NCI-H1105 (cell line): ENCODE results near the gene ATP1B3.
"Not testable (repeated sequence)": the region's sequence is repeated elsewhere in the genome, so short reads cannot be mapped to it uniquely, and the experiment has no call there.

Experiments used
- DNase-seq: peaks from one replicate; lab custom pipeline; 2025; lab: John Stamatoyannopoulos, UW

The ATP1B3 gene

DNA sequence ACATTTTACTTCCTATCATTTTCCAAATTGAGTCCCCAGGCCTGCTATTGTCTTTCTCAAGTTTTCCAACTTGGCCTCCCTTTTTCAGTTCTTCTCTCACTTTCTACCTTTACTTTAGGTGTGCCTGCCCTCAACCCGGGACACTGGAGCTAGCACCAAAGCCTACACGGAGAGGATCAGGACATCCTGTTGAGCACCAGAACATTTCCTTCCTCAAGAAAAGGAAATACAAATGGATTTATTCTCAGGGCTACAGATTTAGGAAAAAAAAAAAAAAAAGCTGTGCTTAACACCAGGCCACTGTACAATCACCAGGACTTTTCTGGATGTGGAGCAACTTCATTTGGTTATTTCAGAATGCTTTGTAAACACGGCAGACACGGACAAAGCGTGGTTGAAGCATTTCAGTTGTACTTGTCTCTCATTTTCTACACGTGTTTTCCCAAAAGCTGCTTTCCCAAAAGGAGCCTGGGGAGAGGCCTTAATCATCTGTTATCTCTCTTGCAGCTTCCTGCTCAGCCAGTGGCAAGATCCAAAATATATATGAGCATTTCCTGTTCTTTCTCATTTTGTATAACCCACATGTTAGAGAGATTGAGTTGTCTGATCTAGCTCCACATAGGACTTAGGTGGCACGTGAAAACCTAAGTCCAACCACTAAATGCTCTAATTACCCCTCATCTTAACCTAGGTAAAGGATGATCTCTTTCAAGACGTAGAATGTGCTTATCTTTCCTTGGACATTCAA is 15.5 kb upstream of the ATP1B3 start:
- no peak for DNase-seq

DNA sequence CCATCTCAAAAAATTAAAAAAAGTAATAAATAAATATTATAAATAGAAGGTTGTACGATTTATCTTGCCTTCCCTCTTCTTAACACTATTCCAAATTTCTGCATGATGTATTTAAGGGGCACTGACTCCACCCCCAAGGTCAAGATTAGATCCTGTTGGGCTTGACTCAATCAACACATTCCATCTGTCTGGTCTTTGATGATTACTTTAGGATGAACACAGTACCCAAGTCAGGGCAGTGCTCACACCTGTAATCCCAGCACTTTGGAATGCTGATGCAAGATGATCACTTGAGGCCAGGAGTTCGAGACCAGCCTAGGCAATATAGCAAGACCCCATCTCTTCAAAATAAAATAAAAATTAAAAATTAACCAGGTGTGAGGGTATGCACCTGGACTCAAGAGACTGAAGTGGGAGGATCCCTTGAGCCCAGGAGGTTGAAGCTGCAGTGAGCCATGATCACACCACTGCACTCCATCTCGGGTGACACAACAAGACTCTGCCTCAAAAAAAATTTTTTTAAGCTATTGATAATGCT is 14.1 kb upstream of the ATP1B3 start:
- DNase-seq, result no peak

DNA sequence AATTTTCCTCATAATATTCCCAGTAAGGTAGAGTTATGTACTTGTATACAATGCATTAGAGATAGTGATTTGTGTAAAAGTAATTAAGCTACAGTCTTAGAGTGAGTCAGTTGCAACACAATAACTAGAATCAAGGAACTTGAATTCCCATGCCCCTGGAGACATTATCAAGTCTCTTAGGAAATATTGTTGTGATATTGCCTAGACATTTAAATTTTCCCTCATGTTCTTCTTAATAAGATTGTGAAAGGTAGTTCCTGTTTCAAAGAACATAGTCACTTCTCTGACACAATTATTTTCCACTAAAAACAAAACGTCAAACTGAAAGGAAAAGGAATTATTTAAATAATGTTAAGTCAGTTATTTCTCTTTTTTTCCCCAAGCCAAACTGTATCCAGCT is 13.0 kb upstream of the ATP1B3 start:
- DNase-seq, result no peak

DNA sequence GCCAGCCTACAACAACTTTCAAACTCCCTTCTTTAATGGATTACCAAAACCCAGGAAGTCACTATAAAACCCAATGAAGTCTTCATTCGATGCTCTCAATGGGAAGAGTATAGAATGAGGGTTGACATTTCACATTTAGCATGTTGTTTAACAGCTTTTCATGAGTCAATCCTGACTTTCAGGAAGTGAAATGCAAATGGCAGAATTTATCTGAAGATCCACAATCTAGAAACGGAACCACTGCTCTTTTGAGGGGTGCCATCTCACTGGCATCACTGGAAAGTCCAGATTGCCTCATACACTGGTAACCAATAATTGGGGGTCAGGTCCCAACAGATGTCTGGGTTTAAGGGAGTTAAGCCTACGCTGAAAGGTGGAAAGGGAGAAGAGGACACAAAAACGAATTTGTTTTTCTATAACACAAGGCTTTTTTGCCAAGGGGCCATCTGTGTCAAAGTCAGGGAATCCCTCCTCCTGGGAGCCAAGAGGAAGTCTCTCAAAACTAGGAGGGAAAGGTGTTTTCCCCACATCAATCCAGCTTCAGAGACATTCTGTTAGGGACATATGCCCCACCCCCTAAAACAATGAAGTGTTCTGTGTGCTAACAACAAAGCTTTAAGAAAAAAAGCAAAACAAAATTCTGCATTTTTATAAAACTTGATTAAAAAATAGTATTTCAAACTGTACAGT is 12.0 kb upstream of the ATP1B3 start:
- no peak for DNase-seq

DNA sequence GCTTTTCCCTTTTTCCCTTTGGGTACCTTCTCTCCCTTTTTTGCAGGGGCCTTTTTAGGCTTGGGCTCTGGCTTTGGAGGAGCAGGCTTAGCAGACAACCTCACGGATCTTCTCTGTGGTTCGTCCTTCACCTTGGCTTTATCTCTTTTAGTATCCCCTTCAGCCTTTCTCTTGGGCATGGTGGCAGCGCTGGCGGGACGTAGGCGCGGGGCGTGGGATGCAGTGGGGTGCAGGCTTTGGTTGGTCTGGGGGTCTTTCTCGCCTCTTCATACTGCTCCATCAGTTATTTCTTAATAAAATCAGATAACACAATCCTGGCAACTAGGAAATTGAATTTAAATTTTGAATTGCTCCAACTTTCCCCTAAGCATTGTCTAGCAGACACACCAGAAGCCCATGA is 11.3 kb upstream of the ATP1B3 start:
- no peak for DNase-seq

DNA sequence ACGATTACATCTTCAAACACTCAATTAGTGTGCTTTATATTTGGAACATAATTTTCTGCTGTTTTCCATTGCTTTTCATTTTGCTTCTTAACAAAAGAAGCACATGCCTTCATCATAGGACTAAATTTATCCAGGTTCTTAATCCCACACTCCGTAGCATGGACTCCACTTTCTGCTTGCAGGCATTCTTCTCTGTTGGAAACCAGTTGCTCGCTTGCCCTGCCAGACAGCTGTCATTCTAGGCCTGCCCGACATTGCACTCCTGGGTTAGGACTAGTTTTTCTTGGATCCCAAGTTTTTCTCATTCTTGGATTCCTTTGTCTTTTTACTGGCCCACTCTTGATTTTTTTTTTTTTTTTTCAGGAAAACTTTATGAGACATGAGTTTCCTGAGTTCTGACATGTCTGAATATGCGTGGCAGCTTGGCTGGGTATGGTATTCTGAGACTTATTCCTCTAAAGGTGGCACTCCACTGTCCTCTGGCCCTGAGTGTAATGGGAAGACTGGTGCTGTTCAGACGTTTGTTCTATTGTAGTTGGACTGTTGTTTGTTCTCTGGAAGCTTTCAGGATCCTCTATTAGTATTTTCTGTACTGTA is 6.3 kb upstream of the ATP1B3 start:
- DNase-seq, result no peak

DNA sequence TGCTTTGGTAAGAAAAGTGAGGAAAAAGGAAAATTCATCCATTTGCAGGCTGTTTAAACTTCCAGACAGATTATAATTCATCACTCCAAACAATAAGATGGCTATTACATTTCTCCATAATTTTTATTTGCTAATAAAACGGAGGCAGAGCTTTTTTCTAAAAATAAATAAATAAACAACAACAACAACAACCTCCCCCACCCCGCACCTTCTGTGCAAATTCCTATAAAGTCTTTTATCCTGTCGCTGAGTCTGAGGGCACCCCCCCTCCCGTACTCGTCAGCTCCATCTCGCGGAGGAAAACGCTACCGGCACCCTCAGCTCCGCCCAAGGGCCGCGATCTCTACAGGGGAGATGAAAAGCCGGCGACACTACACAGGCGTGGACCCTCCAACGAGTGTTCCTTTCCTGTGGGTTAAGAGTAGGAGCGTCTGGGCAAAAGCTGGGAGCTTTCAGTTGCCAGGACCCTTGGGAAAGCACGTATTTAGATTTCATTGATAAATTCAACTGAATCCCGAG is 1.0 kb upstream of the ATP1B3 start:
- DNase-seq, result peak; percentile 94

DNA sequence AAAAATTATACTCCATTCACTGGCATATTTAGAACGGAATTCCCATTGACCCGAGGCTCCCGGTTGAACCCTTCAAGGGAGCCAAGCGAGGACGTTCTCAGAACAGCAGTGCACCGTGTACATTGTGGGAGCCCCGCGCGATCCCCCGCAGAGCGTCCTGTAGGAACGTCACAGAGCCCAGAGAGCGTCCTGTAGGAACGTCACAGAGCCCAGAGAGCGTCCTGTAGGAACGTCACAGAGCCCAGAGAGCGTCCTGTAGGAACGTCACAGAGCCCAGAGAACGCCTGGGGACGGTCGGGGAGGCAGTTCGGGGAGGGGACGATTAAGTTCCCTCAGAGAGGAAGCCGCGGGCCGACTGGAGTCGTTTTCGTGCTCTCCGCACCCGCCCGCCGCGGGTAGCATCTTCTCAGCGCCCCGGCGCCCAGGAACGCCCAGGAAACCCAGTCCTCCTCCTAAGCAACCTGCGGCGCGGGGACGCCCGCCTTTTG is 506 bp upstream of the ATP1B3 start:
- peak; percentile 75 for DNase-seq

DNA sequence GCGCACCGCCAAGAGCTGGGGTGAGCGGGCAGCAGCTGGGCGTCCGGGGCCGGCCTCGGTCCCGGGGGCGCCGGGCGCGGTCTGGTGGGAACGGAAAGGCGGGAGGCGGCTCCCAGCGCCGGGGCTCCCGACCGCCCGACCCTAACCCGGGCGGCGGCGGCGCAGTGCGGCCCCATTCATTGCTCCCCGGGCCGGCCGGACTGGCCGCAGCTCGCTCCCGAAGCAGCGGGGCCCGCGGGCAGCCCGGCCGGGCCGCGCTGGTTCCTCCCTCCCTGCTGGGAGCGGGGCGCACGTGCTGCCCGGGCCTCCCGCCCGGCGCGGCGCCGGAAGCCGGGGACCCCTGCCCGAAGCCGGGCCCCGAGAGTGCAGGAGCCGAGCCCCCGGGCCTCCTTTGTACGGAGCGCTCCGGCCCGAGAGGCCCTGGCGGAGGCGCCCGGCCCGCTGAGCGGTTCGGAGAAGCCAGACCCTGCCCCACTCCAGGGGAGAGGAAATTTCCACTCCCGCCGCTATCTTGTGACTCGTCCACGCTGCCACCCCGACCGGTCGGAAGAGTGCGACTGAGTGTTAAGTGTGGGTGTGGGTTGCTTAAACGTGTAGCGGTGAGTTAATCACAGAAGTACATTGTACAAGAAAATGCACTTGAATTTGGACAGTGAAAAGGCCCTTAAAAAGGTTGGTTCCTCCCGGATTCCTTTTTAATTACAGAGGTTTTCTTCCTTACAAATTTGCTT is 613 bp downstream of the ATP1B3 start:
- peak; percentile 33 for DNase-seq

DNA sequence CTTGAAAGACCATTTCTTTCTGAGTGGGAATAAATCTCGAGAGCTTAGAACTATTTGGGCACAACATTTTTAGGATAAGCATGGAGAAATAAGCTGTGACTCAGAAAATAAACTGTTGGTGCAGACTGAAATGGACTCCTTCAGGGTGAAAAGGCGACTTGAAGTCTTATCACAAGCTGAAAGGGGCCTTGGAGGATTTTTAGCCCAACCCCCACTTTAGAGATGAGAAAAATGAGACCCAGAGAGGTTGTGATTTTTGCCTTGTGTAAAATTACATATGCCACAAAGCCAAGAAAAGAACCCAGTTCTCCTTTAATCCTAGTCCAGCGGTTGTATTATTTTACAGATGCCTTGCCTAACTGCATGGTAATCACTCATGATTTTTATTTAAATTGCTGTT is 1.5 kb downstream of the ATP1B3 start:
- no peak for DNase-seq

DNA sequence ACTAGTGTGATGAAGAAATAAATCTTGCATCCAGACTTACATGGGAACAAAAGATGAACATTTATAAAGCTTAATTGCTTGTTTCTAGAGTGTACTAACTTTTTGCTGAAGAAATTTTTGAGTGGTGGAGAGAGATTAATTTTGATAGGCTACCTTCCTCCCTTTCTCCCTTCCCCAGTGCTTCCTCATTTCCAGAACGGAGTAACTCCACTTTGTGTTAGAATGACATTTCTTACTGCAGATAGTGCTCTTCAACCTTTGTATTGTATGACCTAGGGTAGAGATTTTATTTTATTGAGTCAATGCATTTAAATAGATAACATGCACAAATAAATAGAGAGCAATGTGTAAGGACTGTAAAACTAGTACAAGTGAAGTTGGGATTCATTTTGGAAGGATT is 1.9 kb downstream of the ATP1B3 start:
- no peak for DNase-seq

DNA sequence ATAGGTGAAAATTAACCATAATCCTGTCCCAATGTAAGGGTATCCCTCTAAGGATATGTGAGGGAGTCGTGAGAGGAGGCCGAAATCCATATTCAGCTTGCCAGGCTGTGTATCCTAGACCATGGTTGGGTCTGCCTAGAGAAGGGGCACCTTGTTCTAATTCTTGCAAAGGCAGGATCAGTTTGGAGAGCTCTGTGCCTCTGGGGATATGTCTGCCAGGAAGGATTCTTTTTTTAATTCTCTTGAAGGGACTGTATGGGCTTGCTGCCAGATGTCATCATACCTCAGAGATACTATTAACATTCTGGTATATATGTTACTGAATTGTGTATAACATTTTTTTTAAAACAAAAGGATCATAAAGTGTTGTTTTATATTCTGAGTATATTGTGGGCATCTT is 2.4 kb downstream of the ATP1B3 start:
- no peak for DNase-seq

DNA sequence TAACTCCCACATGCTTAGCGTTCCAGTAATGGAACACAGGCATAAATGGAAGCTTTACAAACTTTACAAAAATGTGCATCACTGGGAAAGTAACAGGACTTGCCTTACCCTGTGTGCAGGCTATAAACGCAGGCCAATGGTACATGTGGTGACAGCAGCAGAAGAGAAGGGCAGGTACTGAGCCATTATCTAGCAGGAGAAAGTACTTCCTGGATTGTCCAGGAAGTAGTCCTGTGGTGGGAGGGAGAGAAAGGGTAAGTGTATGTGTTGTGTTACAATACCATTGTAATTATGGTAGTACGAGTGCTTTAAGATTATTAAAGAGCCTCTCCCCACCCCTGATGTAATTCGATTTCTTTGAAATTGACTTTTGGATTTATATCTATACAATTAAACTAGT is 5.3 kb downstream of the ATP1B3 start:
- no peak for DNase-seq

DNA sequence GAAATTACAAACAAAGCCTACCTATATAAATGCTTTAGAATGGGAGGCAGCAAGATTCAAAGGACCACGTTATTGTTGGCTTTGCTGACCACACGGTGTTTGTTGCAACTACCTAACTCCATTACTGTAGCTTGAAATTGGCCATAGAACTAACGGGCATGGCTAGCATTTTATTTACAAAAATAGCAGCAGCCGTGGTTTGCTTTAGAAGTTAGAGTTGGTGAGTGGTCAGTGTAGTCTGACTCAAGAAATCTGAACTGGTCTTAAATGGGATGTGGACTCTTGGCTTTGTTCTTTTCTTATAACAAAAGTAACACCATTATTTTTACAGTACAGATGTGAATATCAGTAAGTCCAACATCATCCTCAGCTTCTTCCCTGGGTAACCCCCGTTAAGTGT is 10.6 kb downstream of the ATP1B3 start:
- DNase-seq, result no peak

DNA sequence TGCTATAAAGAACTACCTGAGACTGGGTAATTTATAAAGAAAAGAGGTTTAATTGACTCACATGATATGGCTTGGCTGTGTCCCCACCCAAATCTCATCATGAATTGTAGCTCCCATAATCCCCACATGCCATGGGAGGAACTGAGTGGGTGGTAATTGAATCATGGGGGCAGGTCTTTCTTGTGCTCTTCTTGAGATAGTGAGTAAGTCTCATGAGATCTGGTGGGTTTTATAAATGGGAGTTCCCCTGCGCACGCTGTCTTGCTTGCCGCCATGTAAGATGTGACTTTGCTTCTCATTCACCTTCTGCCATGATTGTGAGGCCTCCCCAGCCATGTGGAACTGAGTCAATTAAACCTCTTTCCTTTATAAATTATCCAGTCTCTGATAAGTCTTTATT is 12.1 kb downstream of the ATP1B3 start:
- not testable (repeated sequence) for DNase-seq

DNA sequence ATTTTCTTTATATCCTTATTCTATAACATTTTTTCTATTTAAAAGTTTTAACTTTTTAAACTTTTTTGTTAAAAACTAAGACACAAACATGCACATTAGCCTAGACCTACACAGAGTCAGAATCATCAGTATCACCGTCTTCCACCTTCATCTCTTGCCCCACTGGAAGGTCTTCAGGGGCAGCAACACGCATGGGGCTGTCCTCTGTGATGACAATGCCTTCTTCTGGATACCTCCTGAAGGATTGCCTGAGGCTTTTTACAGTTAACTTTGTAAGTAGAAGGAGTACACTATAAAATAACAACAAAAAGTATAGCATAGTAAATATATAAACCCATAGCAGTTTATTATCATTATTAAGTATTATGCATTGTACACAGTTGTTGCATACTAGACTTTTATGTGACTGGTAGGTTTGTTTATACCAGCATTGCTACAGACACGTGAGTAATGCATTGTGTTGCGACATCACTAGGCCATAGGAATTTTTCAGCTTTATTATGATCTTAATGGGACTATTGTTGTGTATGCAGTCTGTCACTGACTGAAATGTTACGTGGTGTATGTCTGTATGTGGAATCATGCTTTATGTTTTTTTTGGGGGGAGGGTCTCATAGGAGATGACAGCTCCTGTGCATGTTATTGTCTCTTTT is 18.2 kb downstream of the ATP1B3 start:
- no peak for DNase-seq

DNA sequence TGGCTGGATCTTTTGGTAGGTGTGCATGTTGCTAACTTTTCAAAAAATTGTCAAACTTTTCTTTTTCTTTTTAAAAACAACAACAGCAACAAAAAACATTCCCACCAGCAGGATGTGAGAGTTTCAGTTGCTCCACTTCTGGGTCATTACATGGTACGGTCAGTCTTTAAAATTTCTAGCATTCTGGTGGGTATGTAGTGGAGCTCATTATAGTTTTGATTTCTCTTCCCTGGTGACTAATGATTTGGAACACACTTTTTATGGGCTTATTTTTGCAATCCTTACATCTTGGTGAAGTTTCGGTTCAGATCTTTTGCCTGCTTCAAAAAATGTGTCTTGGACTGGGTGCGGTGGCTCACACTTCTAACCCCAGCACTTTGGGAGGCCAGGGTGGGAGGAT is 19.3 kb downstream of the ATP1B3 start:
- no peak for DNase-seq

DNA sequence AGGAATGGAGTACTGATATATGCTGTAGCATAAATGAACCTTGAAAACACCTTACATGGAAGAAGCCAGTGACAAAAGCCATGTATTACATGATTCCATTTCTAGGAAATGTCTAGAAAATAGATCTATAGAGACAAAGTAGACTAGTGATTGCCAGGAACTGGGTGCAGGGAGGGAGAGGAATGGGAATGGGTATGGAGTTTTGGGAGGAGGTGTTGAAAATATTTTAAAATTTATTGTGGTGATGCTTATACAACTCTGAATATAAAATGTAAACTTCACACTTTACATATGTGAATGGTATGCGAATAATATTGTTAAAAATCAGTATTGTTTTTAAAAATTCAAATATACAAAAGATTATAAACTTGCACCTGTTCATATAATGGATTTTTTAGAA is 22.5 kb downstream of the ATP1B3 start:
- DNase-seq, result no peak

DNA sequence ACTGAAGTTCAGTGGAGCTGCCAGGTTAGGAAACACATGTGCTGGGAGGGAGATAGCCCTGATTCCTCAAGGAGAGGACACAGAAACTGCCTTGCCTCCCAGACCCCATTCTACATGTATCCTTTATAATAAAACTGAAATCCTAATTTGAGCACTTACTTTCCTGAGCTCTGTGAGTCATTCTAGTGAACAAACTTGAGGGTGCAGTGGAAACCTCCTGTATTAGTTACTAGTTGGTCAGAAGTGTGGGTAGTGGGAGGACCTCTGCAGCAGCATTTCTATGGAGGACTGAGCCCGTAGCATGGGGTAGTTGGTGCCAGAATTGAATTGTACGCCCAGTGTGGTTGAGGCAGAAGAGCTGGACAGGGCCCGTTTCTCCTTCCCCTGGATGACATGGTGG is 23.9 kb downstream of the ATP1B3 start:
- DNase-seq, result no peak

DNA sequence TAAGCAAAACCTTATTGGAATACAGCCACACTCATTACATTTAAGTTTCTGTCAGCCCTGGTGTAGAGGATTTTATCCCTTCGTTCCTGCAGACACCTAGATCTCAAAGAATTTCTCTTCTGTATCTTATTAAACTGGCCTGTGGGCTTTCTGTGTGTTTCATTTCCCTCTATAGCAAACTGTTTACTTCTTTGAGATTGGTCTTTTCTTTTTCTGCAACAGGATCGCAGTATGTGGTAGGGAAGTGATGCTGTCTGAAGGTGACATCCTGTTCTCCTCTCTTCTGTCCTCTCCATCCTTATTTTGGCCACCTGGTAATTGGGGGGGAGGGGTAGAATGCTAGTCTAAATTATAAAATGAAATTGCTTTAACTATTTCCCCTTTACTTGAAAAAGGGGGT is 25.5 kb downstream of the ATP1B3 start:
- DNase-seq, result no peak

DNA sequence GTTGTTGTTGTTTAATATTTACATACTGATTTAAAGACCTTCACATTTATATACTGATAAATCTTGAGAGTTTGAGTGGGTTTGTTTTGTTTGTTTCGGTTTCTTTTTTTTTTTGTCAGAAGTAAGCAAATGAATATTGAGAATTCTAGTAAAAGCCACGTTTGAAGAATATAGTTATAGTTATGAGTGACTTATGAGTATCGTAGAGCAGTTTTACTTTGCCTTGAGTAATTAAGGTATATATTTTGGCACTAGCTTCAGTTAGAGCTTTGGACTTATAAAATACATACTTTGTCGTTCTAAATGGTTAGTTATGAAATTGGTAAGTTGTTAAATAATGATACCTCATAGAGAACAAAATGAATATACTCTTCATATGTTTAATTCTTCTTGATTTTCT is 27.8 kb downstream of the ATP1B3 start:
- DNase-seq, result no peak

DNA sequence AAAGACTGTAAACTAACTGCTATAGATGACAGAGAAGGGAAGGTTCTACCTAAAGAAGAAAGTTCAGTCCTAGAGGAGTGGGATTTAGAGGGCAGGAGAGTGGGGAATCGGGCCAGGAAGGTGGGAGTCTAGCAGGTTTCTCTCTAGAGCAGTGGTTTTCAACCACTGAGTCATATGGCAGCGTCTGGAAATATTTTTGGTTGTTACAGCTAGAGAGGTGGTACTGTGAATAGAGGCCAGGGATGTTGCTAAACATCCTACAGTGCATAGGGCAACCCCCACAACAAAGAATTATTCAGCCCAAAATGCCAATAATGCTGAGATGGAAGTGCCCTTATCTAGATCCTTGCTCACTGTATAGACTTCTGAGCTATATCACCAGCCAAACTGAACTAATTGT is 28.7 kb downstream of the ATP1B3 start:
- DNase-seq, result no peak
